NCI-H2196 (cell line): ENCODE measurements around the gene PDE8B.

Experiments used
- DNase-seq: peaks from one replicate; lab custom pipeline; 2025; ENCODE audit not compliant: unreplicated experiment; lab: John Stamatoyannopoulos, UW

The PDE8B gene

DNA sequence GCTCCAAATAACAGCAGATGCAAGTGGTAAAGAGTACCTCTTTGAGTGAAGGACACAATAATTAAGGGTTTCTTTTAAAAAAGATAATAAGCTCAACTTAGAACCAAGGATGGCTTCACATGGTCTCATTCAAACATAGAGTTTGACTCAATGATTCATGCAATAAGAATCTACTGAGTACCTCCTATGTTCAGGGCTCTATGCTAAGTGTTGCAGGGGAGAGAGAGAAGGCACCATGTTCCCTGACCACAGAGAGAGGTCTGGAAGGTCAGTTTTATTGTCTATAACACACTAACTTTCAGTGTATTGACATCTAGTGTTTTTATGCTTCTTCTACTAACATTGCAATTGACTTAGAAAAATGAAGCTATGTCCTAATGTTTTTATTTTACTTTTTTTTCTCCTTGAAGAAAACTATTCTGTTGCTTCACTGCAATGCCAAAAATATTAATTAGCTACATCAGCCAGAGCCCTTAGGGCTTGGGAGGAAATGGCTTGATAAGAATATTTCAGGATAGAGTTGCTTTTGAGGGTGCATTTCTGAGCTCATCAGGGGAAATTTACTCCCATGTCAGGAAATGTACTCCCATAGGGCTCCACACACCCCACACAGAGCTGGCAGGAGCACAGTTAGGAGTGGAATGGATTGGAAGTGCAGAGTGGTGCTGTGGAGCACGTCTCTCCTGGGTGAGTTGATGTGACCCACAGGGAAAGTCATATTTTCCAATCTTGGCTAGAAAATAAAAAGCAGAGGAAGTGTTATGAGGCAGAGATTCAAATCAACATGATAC lies 106.6 kb downstream of the PDE8B start:
- no peak for DNase-seq

DNA sequence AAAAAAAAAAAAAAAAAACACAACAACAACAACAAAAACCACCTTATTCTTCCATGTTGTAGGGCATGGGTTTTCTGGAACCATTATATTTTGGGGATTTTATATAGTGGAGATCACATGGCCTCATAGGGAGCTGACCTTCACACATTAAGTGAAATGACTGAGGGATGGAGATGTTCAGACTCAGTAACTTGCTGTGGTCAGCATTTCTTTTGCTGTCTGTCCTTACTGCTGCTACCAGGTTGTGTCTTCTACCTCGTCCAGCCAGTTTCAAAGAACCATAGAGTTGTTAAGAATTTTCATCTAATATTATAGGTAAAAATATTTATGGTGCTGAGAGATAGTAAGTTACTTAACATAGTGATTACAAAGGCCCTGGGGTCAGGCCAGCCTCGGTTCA lies 107.6 kb downstream of the PDE8B start:
- DNase-seq = no peak

GRCh38 chr5:77319117-77319804 lies 108.8 kb downstream of the PDE8B start:
- no peak for DNase-seq

- DNase-seq = no peak
Measured at GRCh38 chr5:77321793-77322394, 111.4 kb downstream of the PDE8B start.

- no peak for DNase-seq
Measured at GRCh38 chr5:77322406-77322805, 111.9 kb downstream of the PDE8B start.

DNA sequence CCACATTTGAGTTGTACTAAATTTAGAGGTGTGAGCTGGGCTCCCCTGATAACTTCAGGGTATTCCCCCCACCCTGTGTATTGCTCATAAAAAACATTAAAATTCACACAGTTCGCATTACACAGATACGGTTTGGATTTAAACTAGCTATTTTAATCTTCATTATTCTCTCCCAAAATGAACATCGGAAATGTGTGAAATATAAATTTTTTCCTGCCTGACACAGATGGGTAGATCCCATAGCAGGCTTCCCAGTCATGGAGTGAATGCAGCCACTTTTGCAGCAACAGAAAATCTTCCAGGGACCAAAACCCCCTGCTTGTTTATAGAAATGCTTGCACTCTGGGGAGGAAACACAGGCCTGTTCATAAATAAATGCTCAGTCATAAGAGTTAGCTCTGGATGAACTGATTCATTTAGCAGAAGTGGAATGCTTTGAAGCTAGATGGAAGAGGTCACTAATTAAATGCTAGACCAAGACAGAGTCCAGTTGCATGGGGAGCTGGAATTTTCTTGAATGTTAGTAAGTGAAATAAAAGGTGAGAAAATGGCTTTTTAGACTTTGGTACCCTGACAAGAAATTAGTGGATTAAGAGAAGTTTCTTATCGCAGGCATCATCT lies 115.6 kb downstream of the PDE8B start:
- DNase-seq = no peak

DNA sequence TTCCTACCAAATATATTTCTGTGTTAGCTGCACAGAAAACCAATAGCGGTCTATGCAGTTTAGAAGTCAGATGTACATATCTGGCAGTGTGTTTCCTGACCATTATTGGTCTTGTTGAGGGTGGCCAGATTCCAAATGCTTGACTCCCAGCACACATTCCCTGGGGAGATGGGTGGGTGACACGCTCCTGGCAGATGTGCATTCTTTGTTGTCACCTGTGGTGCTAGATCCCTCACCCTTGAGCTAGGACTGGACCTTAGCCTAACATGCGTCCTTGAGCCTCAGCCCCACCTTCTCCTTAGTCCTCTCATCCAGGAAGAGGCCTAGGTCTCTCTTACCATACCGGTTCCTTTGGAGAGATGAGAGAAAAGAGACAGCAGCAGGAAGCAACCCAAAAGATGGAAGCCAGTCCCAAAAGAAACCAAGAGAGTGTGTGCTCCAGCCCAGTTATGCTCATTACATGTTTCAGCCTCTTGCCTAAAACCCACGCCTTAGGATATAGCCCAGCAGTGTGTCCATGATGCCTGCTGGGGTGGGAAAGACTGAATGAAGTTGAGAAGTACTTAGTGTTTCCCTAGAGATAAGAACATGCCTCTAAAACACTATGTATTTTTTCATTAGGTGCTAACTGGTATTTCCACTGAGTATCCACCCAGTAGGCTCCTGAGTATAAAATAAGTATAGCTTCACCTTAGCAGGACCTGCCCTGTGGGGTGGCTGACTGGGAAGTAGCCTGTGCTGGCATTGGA lies 116.7 kb downstream of the PDE8B start:
- DNase-seq = no peak

DNA sequence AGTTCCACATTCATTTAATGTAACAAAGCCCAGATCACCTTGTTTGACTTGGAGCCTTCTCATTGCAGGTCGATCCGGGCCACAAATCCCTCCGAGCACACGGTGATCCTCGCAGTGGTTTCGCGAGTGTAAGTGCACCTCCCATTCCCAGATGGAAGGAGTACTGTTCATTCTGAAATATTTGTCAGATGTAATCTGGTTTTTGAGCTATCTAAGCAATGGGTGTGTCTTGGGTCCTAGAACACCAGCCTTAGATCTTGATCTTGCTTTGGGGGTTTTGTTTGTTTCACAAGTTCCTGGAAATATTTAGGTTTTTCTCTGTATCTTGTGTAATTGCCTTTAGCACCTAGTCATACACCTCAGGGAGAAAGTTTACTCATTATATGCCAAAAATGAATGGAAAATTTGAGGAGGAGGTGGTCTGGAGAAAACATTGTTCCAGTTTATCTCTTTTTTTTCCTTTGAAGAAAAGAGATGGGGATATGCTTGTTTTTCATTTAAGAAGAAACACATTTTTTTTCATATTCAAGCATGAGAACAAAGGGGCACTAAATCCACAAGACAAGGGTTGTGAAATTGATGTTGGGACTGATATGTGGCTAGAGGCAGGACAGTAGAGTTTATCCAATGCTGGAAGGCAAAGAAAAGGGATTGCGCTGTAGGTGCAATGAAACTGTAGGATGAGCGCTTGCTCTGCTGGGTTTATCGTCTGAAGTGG lies 118.6 kb downstream of the PDE8B start:
- no peak for DNase-seq

DNA sequence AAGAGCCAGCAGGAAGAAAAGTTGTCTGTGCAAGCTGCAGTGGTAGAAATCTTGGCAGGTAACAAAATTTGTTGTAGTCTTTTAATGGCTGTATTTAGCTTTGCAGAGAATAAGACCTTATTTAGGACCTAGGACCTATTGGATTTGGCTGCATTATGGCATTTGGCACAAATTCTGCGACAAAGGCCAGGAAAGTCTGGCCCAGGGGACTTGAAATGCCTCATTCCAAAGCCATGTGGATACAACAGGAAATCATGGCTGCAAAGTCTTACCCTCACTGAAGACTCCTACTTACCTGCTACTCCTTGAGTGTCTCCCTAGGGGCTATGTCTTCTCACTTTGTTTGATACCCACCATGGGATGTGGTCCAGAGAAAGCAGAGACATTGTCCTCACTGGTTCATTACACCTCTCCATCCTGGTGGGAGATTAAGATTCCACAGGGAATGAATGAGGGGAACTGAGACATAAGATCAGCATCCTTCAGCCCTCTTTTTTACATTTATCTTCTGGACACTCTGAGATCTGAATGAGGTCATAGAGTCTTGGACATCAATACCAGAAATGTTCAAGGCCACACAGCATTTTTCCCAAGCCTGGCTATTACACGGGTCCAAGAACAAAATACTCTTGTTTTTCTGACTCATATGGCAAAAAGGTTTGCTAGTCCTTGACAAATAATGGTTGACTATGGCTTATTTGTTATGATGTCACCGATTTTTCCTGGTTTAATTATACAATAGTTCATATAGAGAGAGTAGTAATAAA lies 119.4 kb downstream of the PDE8B start:
- no peak for DNase-seq

DNA sequence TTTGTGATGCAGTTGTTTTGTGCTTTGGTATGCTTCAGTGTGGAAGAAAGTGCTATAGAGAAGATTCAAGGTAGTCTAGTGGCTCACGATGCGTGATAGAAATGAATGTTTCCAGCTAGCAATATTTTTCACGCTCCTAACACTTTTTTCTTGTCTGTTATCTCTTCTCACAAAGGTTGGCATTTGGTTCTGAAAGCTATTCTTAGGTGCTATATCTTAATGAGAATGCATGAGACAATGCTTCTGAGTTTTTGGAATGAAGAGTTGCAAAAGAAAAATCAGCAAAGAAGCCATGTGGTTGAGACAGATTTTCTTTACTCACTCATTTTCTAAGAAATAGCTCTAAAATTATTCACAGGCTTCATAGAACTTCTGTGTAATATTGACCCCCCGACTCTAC lies 122.6 kb downstream of the PDE8B start:
- DNase-seq = no peak

GRCh38 chr5:77333451-77334123 lies 123.1 kb downstream of the PDE8B start:
- DNase-seq = no peak

DNA sequence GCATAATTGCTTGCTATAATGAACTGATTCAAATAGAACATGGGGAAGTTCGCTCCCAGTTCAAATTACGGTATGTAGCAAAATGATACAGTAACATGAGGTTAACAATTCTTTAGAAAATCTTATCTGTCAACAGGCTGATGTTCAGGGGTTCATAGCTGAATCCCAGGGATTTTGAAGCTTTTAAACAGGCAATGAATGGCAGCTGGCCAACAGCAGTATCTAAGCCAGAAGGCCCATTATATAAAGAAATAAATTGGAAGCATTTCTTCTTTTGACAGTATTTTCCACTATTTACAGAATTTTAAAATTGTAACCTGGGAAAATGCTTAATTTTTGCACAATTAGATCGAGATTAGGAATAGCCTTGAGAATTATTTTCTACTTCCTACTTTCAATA lies 126.8 kb downstream of the PDE8B start:
- DNase-seq = no peak

DNA sequence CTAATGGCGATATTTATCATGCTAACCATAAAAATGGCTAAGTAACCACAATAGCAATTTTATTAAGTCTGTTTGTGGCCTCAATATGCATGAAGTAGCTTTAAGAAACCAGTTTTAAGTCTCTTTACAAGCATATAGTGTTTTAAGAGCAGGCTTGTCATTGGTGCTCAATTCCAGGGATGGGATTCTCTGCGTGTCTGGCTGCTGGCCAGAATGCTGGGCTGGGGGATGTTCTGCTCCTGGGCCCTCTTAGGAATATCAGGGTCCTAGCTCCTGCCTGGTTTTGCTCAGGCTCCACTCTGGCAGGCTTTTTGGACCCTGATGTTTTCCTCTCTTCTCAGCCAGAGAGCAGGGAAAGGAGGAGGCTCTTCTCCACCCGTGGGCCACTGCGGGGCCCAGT lies 127.2 kb downstream of the PDE8B start:
- no peak for DNase-seq

- DNase-seq = no peak
Measured at GRCh38 chr5:77339337-77339890, 128.9 kb downstream of the PDE8B start.

GRCh38 chr5:77343165-77343564 lies 132.7 kb downstream of the PDE8B start:
- no peak for DNase-seq

DNA sequence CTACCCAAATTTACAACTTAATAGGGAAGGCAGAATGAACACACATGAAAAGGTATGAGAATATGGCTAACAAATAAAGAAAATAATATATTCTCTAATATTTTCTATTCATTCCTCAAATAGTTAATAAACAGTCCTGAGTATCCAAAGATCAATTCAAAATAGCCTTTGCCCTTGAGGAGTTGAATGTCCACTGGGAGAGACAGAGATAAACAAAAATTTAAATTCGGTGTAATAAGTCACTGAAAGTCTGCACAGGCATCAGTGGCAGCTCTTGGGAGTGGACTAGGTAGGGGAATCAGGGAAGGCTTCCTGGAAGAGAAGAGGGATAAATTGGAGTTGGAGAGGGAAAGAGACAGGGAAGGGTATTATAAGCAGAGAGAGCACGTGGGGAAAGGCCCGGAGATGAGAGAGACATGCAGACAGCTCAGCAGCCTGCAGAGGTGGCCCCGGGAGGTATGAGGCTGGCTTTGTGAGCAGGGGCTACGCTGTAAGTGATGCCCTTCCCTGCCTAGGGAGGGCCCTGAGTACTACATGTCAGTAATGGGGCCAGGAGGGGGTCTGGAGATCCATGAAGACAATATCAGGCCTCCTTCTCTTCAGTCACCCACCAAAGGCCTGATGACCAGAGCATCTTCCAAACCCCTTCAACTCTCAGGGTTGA lies 137.1 kb downstream of the PDE8B start:
- no peak for DNase-seq

DNA sequence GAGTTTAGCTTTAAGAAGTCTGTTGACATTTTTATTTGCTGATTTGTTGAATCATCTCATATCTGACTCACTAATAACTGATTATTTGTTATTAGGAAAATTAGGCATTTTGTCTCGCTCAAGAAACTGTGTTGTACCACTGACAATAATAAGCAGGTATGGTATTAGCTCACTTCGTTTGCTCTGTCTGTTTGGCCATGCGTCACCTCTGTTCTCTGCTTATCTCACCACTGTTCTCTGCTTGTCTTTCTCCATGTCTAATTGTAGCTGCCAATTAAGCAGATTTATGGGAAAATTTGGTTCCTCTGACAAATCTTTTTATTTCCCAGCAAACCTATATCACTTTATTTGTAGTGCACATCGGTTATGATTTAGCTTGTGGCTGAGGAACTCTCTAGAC lies 142.8 kb downstream of the PDE8B start:
- DNase-seq = no peak

DNA sequence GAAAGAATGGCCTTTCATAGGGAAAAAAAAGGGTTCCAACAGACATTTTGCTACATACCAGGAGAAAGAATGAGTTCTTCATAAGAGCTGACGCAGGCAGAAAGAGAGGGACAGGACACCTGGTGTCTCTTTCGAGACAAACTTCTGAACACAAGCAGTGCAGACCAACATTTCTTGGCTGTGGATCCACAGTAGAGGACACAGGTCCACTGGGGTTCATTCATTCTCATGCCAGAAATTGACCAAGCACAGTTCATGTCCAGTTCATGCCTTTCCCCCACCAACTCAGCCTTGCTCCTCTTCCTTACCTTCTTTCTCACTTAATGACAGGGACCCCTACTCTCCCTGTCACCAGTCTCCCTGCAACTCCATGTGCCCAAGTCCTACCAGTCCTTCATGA lies 144.0 kb downstream of the PDE8B start:
- DNase-seq = no peak
